ENCODE measurements around the gene ITGA8. TPM values are rescaled to one million over a fixed set of nuclear protein-coding genes. Genes with fewer than 3 reads are reported as not detected.

Gene ITGA8
- polyA plus RNA-seq, 1 experiment, result 0.25 TPM

- ChIA-PET CTCF (interaction anchor here (0.6 to 0.8 kb wide), 2 partner anchors 12 to 314 kb away, joined by 3 read pairs; no protein-coding TSS in a partner anchor), POLR2A (no interaction called here)
- Histone ChIP-seq H3K27me3 (ENCODE audit: control insufficient read depth, insufficient read depth, low read length) (peaks cover 13% of the 10 kb centered on the region), H3K27ac (ENCODE audit: low read depth, low read length) (no peak overlapping the region), H3K4me3 (ENCODE audit: low read depth, low read length) (no peak overlapping the region), H3K9me3 (ENCODE audit: control insufficient read depth, insufficient read depth, low read length) (no peaks in the 10 kb centered on the region)
- no peak for TF ChIP-seq CTCF (IDR thresholded peaks at IDR 0.05; ENCODE audit: low read depth, low read length)
- DNase-seq (ENCODE audit: low read depth, low spot score), result no peak
Observed at GRCh38 chr10:15742102-15742501, 22.4 kb upstream of the ITGA8 start.

DNA sequence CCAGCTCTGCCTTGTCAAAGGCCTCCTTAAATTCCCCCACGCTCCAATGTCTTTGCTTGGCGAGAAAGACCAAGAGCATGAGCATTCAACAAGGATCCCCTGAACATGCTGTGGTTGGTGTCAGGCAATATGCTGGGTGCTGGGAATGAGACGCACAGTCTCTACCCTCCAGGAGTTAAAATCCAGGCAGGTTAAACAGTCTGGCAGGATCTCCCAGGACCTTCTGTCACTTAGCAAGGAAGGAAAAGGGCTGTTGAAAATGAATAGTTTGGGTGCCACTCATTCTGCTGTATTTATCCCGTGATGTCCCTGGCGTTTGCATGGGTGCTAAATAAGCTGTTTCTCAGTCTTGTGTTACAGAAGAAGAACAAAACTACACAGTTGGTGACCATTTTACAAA is 21.9 kb upstream of the ITGA8 start:
- ChIA-PET POLR2A (no interaction called here), CTCF (no interaction called here)
- no peaks in the 10 kb centered on the region for H3K9me3 ChIP-seq (ENCODE audit: control insufficient read depth, insufficient read depth, low read length)
- TF ChIP-seq CTCF (IDR thresholded peaks at IDR 0.05; ENCODE audit: low read depth, low read length), result no peak
- DNase-seq (ENCODE audit: low read depth, low spot score), result no peak
- no peak overlapping the region for H3K4me3 ChIP-seq (ENCODE audit: low read depth, low read length)
- no peak overlapping the region for H3K27ac ChIP-seq (ENCODE audit: low read depth, low read length)
- peaks cover 15% of the 10 kb centered on the region for H3K27me3 ChIP-seq (ENCODE audit: control insufficient read depth, insufficient read depth, low read length)

- peaks cover 17% of the 10 kb centered on the region for H3K27me3 ChIP-seq (ENCODE audit: control insufficient read depth, insufficient read depth, low read length)
- TF ChIP-seq CTCF (IDR thresholded peaks at IDR 0.05; ENCODE audit: low read depth, low read length), result no peak
- no peaks in the 10 kb centered on the region for H3K9me3 ChIP-seq (ENCODE audit: control insufficient read depth, insufficient read depth, low read length)
- no peak overlapping the region for H3K27ac ChIP-seq (ENCODE audit: low read depth, low read length)
- ChIA-PET CTCF (interaction anchor here (1.0 to 1.5 kb wide), 5 partner anchors 9 to 312 kb away, joined by 3 to 8 read pairs (median 3); no protein-coding TSS in a partner anchor), POLR2A (no interaction called here)
- H3K4me3 ChIP-seq (ENCODE audit: low read depth, low read length), result no peak overlapping the region
- DNase-seq (ENCODE audit: low read depth, low spot score), result no peak
Observed at GRCh38 chr10:15740261-15740660, 20.5 kb upstream of the ITGA8 start.

DNA sequence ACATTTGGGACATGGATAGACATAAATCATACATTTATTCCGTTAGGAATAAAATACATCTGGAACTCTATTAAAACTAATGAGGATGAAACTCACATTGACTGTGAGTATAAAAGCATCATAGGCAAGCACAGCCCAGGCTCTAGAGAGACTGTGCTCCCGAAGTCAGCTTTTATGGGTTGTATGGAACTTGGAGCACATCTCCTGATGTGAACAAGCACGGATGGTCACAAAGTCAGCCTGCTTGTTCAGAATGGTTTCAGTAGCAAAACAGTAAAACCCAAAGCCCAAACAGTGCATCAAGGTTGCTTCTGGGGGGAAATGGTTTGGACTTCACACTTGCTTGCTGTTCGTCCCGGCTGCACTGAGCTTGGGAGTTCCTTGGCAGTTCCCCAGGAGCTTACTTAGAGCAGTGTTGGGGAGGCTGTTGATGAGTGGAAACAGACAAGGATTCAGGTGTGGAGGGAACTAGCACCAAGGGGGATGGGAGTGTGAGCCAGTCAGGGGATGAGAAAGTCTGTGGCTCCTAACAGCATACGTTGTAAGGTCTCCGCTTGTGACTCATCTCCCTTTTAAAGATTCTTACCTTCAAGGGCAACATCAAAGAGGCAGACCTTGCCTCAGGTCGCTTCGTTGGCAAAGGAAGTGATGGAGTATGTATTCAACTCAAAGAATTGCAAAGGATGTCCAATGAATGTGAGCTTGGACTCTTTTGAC is 19.7 kb upstream of the ITGA8 start:
- no peak for DNase-seq (ENCODE audit: low read depth, low spot score)
- CTCF ChIA-PET, result interaction anchor here (1.0 to 1.5 kb wide), 3 partner anchors 10 to 311 kb away, joined by 3 to 8 read pairs (median 7); no protein-coding TSS in a partner anchor
- Histone ChIP-seq H3K27ac (ENCODE audit: low read depth, low read length) (no peak overlapping the region), H3K27me3 (ENCODE audit: control insufficient read depth, insufficient read depth, low read length) (peaks cover 17% of the 10 kb centered on the region), H3K9me3 (ENCODE audit: control insufficient read depth, insufficient read depth, low read length) (no peaks in the 10 kb centered on the region), H3K4me3 (ENCODE audit: low read depth, low read length) (no peak overlapping the region)
- POLR2A ChIA-PET, result no interaction called here
- no peak for TF ChIP-seq CTCF (IDR thresholded peaks at IDR 0.05; ENCODE audit: low read depth, low read length)

DNA sequence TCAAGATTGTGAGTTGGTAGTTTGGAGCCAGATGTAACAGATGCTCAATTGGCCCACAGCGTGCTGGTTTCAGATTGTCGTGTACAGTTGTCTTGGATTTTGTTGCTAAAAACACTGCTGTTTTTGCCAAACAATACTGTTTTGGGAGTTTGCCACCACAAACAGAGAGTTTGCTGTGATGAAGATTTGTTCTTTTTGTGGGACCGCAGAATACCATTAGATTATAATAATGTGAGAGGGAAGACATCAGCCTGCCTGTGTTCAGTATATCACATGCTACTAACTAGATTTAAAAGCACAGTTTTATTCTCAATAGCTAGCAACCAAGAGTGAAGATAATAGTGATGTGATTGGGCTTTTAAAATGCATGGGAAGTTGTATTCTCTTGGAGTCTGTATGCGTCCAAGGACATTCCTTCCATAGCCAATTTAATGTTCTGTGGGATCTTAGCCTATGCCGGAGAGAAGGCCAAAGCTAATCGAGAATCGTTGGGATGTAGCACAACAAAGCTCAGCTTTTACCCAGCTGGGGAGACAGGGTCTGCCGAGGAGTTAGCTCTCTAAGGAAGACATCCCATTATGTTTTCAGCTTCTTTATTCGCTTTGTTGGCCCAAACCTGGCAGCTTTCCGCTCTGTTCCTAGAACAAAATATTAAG is 18.7 kb upstream of the ITGA8 start:
- no peaks in the 10 kb centered on the region for H3K9me3 ChIP-seq (ENCODE audit: control insufficient read depth, insufficient read depth, low read length)
- peaks cover 17% of the 10 kb centered on the region for H3K27me3 ChIP-seq (ENCODE audit: control insufficient read depth, insufficient read depth, low read length)
- H3K4me3 ChIP-seq (ENCODE audit: low read depth, low read length), result no peak overlapping the region
- ChIA-PET CTCF (interaction anchor here (0.8 to 1.5 kb wide), 2 partner anchors 11 to 310 kb away, joined by 4 to 8 read pairs; no protein-coding TSS in a partner anchor), POLR2A (no interaction called here)
- no peak for TF ChIP-seq CTCF (IDR thresholded peaks at IDR 0.05; ENCODE audit: low read depth, low read length)
- H3K27ac ChIP-seq (ENCODE audit: low read depth, low read length), result no peak overlapping the region
- DNase-seq (ENCODE audit: low read depth, low spot score), result no peak

All from AG04450 (cell line).